Neural crest cell (in vitro differentiated cells): Measurements from ENCODE around the gene PPP2CA. TPM values are rescaled to one million over a fixed set of nuclear protein-coding genes. Genes with fewer than 3 reads are reported as not detected.

Experiments
- DNase-seq: peaks from one replicate; pipeline ENCODE4 v3.0.0; 2021; ENCODE audit warnings: low read depth, mixed read lengths, low spot score
- H3K27ac Mint-ChIP-seq: one replicate; pipeline ENCODE4 v1.8.0; 2021; ENCODE audit warnings: mild to moderate bottlenecking, mixed read lengths; ENCODE audit not compliant: unreplicated experiment
- H3K27me3 Mint-ChIP-seq: 2 replicates; pipeline ENCODE4 v1.8.0; 2021; ENCODE audit warnings: low read depth, mild to moderate bottlenecking, mixed read lengths
- H3K36me3 Mint-ChIP-seq: 2 replicates; pipeline ENCODE4 v1.8.0; 2021; ENCODE audit warnings: low read depth, mild to moderate bottlenecking, mixed read lengths
- H3K4me1 Mint-ChIP-seq: 2 replicates; pipeline ENCODE4 v1.8.0; 2021; ENCODE audit warnings: mixed read lengths
- H3K4me3 Mint-ChIP-seq: one replicate; pipeline ENCODE4 v1.8.0; 2021; ENCODE audit warnings: mild to moderate bottlenecking, mixed read lengths
- H3K9me3 Mint-ChIP-seq: 2 replicates; pipeline ENCODE4 v1.8.0; 2021; ENCODE audit warnings: mixed read lengths
- total RNA-seq: library from RNA; stranded (reverse); gene quantifications from 2 replicates; pipeline ENCODE4 v1.2.1, GENCODE V29; 2021
- TF ChIP-seq, protein P1 (sequence below): fragments of 200-600 bp; sonication (generic); conservative IDR thresholded peaks from 2 replicates; pipeline ENCODE4 v1.5.0; 2021; ENCODE audit warnings: antibody characterized with exemption, mild to moderate bottlenecking

The PPP2CA gene
- total RNA-seq, 1 donor from 2014 or later, result 212 TPM

DNA sequence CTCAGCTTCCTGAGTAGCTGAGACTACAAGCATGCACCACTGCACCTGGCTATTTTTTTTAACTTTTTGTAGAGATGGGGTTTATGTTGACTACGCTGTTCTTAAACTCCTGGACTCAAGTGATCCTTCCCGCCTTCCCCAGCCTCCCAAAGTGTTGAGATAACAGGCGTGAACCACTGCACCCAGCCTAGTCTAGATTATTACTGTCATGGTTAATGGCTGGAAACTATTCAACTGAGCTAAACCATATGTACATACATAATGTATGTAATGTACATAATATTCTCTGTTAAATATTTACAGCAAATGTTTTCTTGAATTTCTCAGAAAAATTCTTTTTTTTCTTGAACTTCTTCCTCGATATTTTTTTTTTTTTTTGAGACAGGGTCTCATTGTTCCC lies 21.3 kb downstream of the PPP2CA start:
- Mint-ChIP-seq H3K9me3 (no peaks in the 10 kb centered on the region), H3K27ac (no peak overlapping the region), H3K4me1 (peaks cover 12% of the 10 kb centered on the region), H3K36me3 (peaks cover 20% of the 10 kb centered on the region), H3K4me3 (no peak overlapping the region), H3K27me3 (no peaks in the 10 kb centered on the region)
- DNase-seq, result no peak
- TF ChIP-seq, protein P1, sequence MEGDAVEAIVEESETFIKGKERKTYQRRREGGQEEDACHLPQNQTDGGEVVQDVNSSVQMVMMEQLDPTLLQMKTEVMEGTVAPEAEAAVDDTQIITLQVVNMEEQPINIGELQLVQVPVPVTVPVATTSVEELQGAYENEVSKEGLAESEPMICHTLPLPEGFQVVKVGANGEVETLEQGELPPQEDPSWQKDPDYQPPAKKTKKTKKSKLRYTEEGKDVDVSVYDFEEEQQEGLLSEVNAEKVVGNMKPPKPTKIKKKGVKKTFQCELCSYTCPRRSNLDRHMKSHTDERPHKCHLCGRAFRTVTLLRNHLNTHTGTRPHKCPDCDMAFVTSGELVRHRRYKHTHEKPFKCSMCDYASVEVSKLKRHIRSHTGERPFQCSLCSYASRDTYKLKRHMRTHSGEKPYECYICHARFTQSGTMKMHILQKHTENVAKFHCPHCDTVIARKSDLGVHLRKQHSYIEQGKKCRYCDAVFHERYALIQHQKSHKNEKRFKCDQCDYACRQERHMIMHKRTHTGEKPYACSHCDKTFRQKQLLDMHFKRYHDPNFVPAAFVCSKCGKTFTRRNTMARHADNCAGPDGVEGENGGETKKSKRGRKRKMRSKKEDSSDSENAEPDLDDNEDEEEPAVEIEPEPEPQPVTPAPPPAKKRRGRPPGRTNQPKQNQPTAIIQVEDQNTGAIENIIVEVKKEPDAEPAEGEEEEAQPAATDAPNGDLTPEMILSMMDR, result no peak

DNA sequence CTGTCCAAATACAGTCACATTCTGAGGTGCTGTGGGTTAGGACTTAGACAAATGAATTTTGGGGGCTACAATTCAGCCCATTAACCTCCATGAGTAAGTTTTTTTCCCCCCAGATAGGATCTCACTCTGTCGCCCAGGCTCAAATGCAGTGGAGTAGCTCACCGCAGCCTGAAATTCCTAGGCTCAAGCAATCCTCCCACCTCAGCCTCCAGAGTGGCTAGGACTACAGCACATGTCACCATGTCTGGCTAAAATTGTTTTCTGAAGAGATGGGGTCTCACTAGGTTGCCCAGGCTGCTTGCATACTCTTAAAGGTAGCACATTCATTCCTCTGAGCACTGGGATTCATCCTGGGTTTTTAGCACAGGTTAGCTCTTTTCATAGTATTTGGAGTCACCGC lies 22.2 kb downstream of the PPP2CA start:
- H3K9me3 Mint-ChIP-seq, result no peaks in the 10 kb centered on the region
- peaks cover 24% of the 10 kb centered on the region for H3K36me3 Mint-ChIP-seq
- H3K4me1 Mint-ChIP-seq, result peaks cover 6% of the 10 kb centered on the region
- H3K4me3 Mint-ChIP-seq, result no peak overlapping the region
- no peak overlapping the region for H3K27ac Mint-ChIP-seq
- no peaks in the 10 kb centered on the region for H3K27me3 Mint-ChIP-seq
- no peak for DNase-seq
- TF ChIP-seq, protein P1, result no peak

DNA sequence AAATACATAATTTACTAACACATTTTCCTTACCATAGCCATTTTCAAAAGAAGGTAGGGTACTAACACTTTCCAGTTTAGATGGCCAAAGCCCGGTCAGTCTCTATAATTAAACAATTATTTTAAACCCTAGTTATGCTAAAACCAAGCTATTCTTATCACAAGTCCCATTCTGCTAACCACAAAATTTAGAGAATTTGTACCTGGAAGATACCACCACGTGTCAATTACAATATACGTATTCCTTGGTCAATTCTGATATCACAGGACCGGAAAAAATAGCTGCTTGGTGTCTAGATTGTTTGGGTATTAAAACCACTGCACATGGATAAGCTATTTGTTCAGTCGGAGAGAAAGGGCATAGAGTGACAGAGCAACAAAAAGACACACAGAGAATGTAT lies 30.2 kb downstream of the PPP2CA start:
- Mint-ChIP-seq H3K27ac (no peak overlapping the region), H3K4me1 (no peaks in the 10 kb centered on the region), H3K4me3 (no peak overlapping the region), H3K27me3 (no peaks in the 10 kb centered on the region), H3K36me3 (peaks cover 22% of the 10 kb centered on the region), H3K9me3 (no peaks in the 10 kb centered on the region)
- TF ChIP-seq, protein P1, result no peak
- no peak for DNase-seq

DNA sequence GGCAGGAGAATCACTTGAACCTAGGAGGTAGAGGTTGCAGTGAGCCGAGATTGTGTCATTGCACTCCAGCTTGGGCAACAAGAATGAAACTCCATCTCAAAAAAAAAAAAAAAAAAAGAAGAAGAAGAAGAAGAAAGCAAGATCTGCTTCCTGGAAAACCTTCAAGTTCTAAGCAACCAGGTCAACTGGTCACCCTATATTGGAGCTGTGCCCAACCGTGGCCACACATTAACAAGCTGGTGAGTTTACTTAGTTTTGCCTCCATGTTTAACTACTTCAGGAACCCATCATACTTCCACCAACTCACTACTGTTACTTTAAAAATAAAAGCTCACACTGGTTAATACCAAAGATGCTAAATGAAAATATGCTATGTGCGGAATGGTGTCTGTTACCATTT lies 36.8 kb downstream of the PPP2CA start:
- Mint-ChIP-seq H3K4me1 (no peaks in the 10 kb centered on the region), H3K36me3 (peaks cover 3% of the 10 kb centered on the region), H3K9me3 (no peaks in the 10 kb centered on the region), H3K27ac (no peak overlapping the region), H3K27me3 (no peaks in the 10 kb centered on the region), H3K4me3 (no peak overlapping the region)
- no peak for DNase-seq
- TF ChIP-seq, protein P1, result no peak

DNA sequence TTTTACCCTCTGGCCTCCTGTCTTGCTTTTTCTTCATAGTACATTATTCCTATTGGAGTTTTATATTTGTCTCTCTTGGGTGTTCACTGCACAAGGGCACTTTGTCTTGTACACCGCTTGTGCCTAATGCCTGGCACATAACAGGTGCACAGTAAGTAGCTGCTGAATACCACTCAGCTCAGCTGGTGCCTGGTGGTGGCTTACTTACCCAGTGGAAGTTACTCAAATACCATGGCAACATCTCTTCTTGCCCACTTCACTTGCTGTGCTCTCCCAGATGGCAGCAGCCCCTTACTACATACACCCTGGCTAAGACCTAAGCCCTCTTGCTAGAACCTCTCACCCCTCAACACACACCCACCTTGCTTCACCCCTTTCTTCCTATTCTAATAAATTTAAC lies 37.8 kb downstream of the PPP2CA start:
- no peaks in the 10 kb centered on the region for H3K27me3 Mint-ChIP-seq
- TF ChIP-seq, protein P1, result no peak
- H3K36me3 Mint-ChIP-seq, result no peaks in the 10 kb centered on the region
- no peak for DNase-seq
- no peaks in the 10 kb centered on the region for H3K4me1 Mint-ChIP-seq
- peak overlapping the region; percentile 20 for H3K4me3 Mint-ChIP-seq
- H3K27ac Mint-ChIP-seq, result peak overlapping the region; percentile 48
- no peaks in the 10 kb centered on the region for H3K9me3 Mint-ChIP-seq
